Activated CD4-positive, alpha-beta T cell treated with anti-CD3 and anti-CD28 coated beads, Interleukin-2, amount 10 ng/mL, durations not matched to agents 7 days and 5 days (primary cell): ENCODE data around the gene IRS4. TPM values are rescaled to one million over a fixed set of nuclear protein-coding genes. Genes with fewer than 3 reads are reported as not detected.

ENCODE experiments used
- CTCF ChIA-PET: fragments of 350-600 bp; sonication (Branson Sonifier 250); formaldehyde crosslinking; loops from one replicate; lab custom pipeline; 2021; ENCODE audit warnings: antibody characterized with exemption; lab: Charles Lee
- POLR2A ChIA-PET: fragments of 350-600 bp; sonication (Branson Sonifier 250); formaldehyde crosslinking; loops from one replicate; lab custom pipeline; 2021; ENCODE audit warnings: antibody characterized with exemption; lab: Charles Lee
- DNase-seq: peaks from one replicate; pipeline ENCODE4 v3.0.0-alpha.2; 2020
- H3K27ac Mint-ChIP-seq: one replicate; pipeline ENCODE4 v1.8.0; 2021; ENCODE audit warnings: mild to moderate bottlenecking, moderate library complexity, mixed read lengths
- H3K27me3 Mint-ChIP-seq: one replicate; pipeline ENCODE4 v1.8.0; 2021; ENCODE audit warnings: mixed read lengths
- H3K36me3 Mint-ChIP-seq: one replicate; pipeline ENCODE4 v1.8.0; 2021; ENCODE audit warnings: low read depth, mixed read lengths
- H3K4me1 Mint-ChIP-seq: one replicate; pipeline ENCODE4 v1.8.0; 2021; ENCODE audit warnings: mixed read lengths
- H3K4me3 Mint-ChIP-seq: one replicate; pipeline ENCODE4 v1.8.0; 2021; ENCODE audit warnings: mild to moderate bottlenecking, moderate library complexity, mixed read lengths
- H3K9me3 Mint-ChIP-seq: one replicate; pipeline ENCODE4 v1.8.0; 2021; ENCODE audit warnings: mixed read lengths
- total RNA-seq, 2 experiments: library from RNA; stranded (reverse); gene quantifications; one replicate each; pipeline ENCODE4 v1.2.3, GENCODE V29; 2021

Gene IRS4
- total RNA-seq: not detected

DNA sequence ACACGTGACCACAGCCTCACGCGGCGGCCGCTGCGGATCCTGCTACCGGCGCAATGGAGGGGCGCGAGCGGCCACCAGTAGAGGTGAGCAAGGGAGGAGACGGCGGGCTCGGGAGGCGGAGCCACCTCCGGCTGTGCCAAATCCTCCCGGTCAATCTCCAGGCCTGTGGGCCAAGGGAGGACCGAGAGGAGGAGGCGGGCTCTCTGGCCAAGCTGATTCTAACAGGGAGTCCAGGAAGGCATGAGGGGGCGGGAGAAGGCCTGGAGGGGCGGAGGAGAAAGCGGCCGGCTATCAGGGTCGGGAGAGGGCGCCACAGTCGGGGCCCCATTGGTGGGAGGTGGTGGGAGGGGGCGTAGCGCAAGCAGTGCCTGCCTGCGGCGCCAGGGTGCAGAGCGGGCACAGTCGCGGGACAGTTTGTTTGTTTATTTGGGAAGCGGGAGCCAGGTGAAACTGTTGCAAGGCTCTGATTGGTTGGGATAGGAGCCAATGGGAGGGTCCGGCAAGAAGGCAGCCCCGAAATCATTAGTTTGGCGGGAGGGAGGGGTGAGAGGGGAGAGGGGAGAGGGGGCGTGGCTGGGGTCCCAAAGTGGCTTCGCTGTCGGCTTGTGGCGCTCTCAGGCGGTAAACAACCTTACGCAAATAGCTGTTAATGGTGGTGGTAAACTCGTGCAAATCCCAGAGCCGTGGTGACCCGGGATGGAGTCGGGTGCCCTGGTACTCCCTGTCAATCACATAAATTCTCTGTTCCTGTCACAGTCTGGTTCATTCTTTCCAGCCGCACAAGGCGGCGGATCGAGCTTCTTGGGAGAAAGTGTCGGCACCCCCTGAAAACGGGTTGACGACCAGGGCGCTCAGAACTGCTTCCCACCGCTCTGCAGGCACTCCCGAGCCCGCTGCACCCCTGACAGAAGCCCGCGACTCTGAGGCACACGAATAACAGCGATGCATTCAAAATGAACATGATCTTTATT, at the start of gene IRS4:
IRS4 (minus strand) TSS at position 55 of the 971 bp plus-strand sequence.
- POLR2A ChIA-PET: no interaction called here
- CTCF ChIA-PET: interaction anchor here (0.5 kb wide), 1 partner anchor 398 kb away, joined by 3 read pairs; no protein-coding TSS in a partner anchor
- Mint-ChIP-seq H3K36me3 (no peaks in the 10 kb centered on the region), H3K4me3 (no peak within 1 kb of the TSS), H3K27me3 (peaks cover 41% of the 10 kb centered on the region), H3K27ac (no peak within 1 kb of the TSS), H3K4me1 (no peaks in the 10 kb centered on the region), H3K9me3 (no peaks in the 10 kb centered on the region)
- DNase-seq: no peak

DNA sequence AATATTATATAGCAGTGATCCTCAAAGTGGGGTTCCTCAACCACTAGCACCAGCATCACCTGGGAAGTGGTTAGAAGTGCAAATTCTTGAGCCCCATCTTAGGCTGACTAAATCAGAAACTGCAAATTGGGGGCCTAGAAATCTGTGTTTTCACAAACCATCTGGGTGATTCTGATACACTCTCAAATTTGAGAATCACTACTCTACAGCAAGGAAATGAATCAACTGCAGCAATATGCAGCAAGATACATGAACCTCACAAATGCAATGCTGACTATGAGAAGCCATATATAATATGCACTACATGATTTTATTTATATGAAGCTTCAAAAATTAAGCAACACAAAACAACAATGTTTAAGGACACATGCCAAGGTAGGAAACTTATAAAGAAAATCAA, 36.2 kb upstream of the IRS4 start:
- no peak for DNase-seq
- Mint-ChIP-seq H3K27me3 (no peaks in the 10 kb centered on the region), H3K4me3 (no peak overlapping the region), H3K36me3 (no peaks in the 10 kb centered on the region), H3K4me1 (no peaks in the 10 kb centered on the region), H3K9me3 (peaks cover 3% of the 10 kb centered on the region), H3K27ac (no peak overlapping the region)
- CTCF ChIA-PET: no interaction called here
- POLR2A ChIA-PET: no interaction called here

DNA sequence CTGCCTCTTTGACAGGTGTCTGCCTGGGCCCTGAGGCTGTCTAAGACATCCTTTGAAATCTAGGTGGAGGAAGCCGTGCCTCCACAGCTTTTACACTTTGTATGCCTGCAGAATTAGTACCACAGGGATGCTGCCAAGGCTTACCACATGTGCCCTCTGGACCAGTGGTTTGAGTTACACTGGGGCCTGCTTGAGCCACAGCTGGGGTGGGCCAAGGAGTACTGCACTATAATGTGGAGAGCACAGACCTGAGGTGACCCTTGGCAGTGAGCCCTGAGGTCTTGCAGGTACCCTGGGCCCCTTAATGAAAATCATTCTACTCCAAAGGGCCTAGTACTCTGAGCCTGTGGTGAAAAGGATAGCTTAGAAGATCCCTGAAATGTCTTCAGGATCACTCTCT, 27.2 kb upstream of the IRS4 start:
- no peaks in the 10 kb centered on the region for H3K9me3 Mint-ChIP-seq
- ChIA-PET CTCF (no interaction called here), POLR2A (no interaction called here)
- H3K27ac Mint-ChIP-seq: no peak overlapping the region
- no peaks in the 10 kb centered on the region for H3K4me1 Mint-ChIP-seq
- H3K27me3 Mint-ChIP-seq: no peaks in the 10 kb centered on the region
- H3K4me3 Mint-ChIP-seq: no peak overlapping the region
- DNase-seq: no peak
- no peaks in the 10 kb centered on the region for H3K36me3 Mint-ChIP-seq

DNA sequence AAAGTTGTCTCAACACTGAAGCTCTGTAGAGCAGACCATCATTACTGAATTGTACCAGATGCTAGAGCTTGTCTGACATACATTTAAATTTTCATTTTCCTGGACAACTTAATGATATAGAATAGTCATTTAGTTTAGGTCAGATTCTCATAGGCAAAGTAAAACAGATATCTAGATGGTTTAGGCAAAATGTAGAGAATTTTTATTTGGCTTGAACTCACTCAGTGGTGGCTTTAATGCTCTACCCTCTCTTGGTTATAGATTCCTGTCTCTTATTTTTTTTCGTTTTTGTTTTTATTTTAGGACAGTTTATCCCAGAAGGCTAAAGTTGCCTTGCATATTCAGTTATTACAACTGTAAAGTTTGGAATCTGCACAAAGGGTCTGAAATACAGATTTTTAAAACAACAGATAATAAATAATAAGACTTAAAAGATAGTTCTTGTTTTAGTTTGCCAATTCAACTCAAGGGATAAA, 4.0 kb upstream of the IRS4 start:
- ChIA-PET CTCF (interaction anchor here (0.6 kb wide), 1 partner anchor 440 kb away, joined by 3 read pairs; no protein-coding TSS in a partner anchor), POLR2A (no interaction called here)
- DNase-seq: no peak
- peaks cover 14% of the 10 kb centered on the region for H3K27me3 Mint-ChIP-seq
- H3K4me3 Mint-ChIP-seq: no peak overlapping the region
- H3K36me3 Mint-ChIP-seq: no peaks in the 10 kb centered on the region
- no peaks in the 10 kb centered on the region for H3K4me1 Mint-ChIP-seq
- H3K27ac Mint-ChIP-seq: no peak overlapping the region
- H3K9me3 Mint-ChIP-seq: no peaks in the 10 kb centered on the region

DNA sequence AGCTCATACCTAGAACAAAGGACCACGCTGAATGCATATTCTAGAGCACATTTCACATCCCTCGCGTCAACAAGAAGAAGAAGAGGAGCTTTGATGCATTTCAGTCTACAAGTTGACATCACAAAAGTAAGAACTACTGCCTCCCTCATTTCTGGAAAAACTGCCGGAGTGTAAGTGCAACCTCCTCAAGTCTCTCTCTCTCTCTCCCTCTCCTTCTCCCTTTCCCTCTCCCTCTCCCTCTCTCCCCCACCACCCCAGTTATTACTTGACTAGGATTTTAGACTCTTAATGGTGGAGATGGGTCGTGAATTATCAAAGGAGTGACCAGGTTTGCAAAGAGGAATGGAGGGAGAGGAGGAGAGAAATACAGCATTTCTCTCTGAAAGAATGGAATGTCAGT, 1.4 kb upstream of the IRS4 start:
- peaks cover 31% of the 10 kb centered on the region for H3K27me3 Mint-ChIP-seq
- H3K4me1 Mint-ChIP-seq: no peaks in the 10 kb centered on the region
- H3K4me3 Mint-ChIP-seq: no peak overlapping the region
- H3K36me3 Mint-ChIP-seq: no peaks in the 10 kb centered on the region
- no peak overlapping the region for H3K27ac Mint-ChIP-seq
- no peaks in the 10 kb centered on the region for H3K9me3 Mint-ChIP-seq
- no peak for DNase-seq
- ChIA-PET CTCF (interaction anchor here (0.5 kb wide), 1 partner anchor 397 kb away, joined by 3 read pairs; no protein-coding TSS in a partner anchor), POLR2A (no interaction called here)

DNA sequence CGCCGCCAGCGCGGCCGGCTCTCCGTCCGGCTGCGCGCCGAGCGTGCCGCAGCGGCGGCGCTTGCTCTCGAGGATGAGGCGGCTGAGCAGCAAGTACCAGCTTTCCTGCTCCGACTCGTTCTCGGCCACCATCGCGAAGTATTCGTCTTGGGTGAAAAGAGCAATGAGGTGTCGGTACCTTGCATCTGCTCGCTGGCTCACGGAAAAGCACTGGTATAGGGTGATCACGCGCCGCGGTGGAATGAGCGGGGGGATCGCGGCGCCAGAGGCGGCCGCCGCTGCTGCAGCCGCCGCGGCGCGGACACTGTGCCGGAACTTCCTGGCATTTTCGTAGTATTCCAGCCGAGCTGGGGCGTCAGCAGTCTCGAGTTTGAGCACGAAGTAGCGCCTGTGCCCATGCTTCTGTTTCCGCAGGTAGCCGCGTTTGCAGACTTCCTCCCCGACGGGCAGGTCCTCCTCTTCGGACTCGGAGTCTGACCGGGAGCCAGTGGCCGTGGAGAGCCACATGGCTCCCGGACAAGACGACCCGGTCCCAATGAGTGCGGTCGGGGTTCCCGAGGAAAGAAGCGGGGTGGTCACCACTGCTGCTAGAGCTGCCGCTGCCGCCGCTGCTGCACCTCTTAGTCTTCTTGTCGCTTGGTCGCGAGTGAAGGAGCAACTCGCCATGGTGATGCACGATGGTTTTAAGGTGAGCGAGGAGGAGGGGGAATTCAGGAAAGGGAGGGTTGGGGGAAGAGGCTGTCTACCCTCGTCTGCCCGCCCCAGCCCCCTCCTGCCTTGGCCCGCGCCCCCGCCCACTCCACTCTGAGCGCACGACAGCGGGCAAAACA, 469 bp downstream of the IRS4 start:
- peaks cover 48% of the 10 kb centered on the region for H3K27me3 Mint-ChIP-seq
- ChIA-PET CTCF (no interaction called here), POLR2A (no interaction called here)

DNA sequence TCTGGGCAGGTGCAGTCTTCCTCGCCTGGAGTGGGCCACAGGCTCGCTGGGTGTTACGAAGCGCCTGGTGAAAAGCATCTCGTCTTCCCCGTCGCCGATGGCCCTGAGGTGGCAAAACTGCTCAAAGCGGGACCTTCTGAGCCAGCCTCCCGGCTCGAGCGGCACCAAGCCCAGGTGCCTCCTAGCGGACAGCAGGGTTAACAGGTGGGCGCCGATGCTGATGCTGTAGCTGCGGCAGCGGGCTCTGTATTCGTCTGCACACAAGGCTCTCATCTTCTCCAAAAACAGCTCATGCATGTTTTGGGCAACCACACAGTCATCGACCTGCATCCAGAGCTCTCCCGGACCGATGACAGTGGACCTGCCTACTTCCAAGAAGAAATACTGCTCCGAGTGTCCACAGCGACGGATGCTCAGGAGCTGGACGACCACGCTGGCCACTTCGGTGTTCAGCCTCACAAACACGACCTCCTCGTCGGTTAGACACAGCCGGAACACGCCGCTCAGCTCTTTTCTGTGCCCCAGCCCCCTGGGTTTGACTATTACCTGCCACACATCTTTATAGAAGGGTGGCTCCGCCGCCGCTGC, 1.2 kb downstream of the IRS4 start:
- POLR2A ChIA-PET: no interaction called here

More for the DNA sequence above, 469 bp downstream of the IRS4 start:
- no peaks in the 10 kb centered on the region for H3K9me3 Mint-ChIP-seq
- H3K36me3 Mint-ChIP-seq: no peaks in the 10 kb centered on the region
- H3K27ac Mint-ChIP-seq: no peak overlapping the region
- no peak overlapping the region for H3K4me3 Mint-ChIP-seq
- H3K4me1 Mint-ChIP-seq: no peaks in the 10 kb centered on the region
- no peak for DNase-seq

DNA sequence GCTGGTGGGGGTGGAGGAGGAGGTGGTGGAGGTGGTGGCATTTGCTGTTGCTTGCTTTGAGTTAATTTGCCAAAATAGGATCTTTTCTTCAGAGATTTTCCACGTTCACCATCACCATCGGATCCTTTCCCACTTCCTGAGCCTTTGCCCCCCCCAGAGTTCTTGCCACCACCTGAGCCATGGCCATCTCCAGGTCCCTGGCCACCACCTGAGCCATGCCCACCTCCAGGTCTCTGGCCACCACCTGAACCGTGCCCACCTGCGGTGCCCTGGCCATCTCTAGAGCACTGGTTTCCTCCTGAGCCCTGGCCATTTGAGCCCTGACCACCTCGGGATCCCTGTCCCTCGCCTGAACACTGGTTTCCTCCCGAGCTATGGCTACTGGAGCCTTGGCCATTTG, 1.9 kb downstream of the IRS4 start:
- peaks cover 50% of the 10 kb centered on the region for H3K27me3 Mint-ChIP-seq
- POLR2A ChIA-PET: no interaction called here
- H3K4me1 Mint-ChIP-seq: no peaks in the 10 kb centered on the region
- CTCF ChIA-PET: no interaction called here
- no peak for DNase-seq
- no peaks in the 10 kb centered on the region for H3K9me3 Mint-ChIP-seq
- H3K4me3 Mint-ChIP-seq: no peak overlapping the region
- H3K27ac Mint-ChIP-seq: no peak overlapping the region
- no peaks in the 10 kb centered on the region for H3K36me3 Mint-ChIP-seq

More for the DNA sequence above, 1.2 kb downstream of the IRS4 start:
- no peaks in the 10 kb centered on the region for H3K4me1 Mint-ChIP-seq
- no peak for DNase-seq
- peaks cover 50% of the 10 kb centered on the region for H3K27me3 Mint-ChIP-seq
- CTCF ChIA-PET: no interaction called here
- H3K36me3 Mint-ChIP-seq: no peaks in the 10 kb centered on the region
- H3K9me3 Mint-ChIP-seq: no peaks in the 10 kb centered on the region
- H3K4me3 Mint-ChIP-seq: no peak overlapping the region
- H3K27ac Mint-ChIP-seq: no peak overlapping the region

DNA sequence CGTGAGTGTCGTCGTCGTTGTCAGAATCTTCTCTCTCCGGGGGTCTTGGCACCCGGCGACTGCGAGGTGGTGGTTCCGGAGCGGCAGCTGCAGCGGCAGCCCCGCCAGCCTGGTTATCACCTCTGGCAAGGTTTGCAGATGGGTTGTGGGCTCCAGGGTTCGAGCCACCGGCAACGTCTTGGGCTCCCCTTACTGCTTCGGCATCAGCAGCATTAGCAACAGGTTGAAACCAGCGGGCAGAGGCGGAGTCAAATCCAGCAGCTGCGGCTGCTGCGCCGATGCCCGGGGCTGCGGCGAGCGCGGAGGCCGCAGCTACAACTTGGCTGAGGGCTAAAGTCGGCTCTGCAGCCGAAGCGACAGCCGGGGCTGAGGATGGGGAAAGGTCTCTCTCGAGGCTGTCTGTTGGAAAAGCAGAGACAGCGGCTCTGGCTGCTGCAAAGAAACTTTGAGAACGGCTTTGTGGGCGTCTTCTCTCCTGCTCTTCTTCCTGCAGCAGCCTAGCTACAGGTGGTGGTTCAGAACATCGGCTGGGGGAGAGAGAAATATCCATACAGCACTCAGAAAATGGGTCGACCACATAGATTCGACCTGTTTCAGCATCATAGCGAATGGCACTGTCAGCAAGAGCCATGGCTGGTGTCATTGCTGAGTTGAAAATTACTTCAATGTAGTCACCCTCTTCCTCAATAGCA, 3.6 kb downstream of the IRS4 start:
- peaks cover 50% of the 10 kb centered on the region for H3K27me3 Mint-ChIP-seq
- H3K9me3 Mint-ChIP-seq: no peaks in the 10 kb centered on the region
- no peak for DNase-seq
- no peak overlapping the region for H3K4me3 Mint-ChIP-seq
- H3K4me1 Mint-ChIP-seq: no peaks in the 10 kb centered on the region
- ChIA-PET CTCF (no interaction called here), POLR2A (no interaction called here)
- H3K36me3 Mint-ChIP-seq: no peaks in the 10 kb centered on the region
- no peak overlapping the region for H3K27ac Mint-ChIP-seq

DNA sequence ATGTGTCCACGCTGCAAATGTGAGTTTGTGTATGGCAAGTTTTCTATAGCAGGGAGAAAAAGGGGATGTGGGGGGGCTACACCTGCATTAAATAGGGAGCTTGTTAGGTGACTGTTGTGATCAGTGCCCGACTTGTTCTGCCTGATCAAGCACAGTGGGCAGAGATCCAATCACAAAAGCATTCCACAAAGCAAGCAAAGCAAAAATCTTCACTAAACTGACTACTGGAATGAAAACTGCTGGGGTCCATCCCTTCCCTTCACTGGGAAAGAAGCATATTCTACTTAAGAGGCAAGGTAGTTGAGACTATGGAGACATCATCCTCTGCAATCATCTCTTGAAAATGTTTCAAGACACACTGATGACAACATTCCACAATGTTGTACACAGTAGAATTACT, 5.2 kb downstream of the IRS4 start:
- H3K9me3 Mint-ChIP-seq: no peaks in the 10 kb centered on the region
- no peaks in the 10 kb centered on the region for H3K4me1 Mint-ChIP-seq
- POLR2A ChIA-PET: no interaction called here
- H3K27ac Mint-ChIP-seq: no peak overlapping the region
- no peak for DNase-seq
- peaks cover 41% of the 10 kb centered on the region for H3K27me3 Mint-ChIP-seq
- no peaks in the 10 kb centered on the region for H3K36me3 Mint-ChIP-seq
- H3K4me3 Mint-ChIP-seq: no peak overlapping the region
- CTCF ChIA-PET: no interaction called here

DNA sequence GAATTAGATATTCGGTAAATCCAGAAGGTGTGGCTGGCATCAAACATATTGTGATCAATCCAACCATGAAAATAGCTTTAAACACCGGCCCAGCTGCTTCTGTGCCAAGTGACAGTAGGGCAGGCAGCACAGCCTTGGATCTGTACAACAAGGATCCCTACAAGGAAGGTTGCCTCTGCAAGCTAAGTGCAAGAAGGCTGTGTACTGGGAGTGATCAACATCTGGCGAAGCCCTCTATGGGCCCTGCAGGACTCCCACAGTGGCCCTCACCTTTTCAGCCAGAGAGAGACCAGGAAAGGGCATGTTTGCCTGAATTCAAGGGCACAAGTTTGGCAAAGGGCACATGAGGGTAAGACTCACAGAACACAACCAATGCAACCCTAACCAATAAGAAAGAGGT, 9.6 kb downstream of the IRS4 start:
- no peak overlapping the region for H3K4me3 Mint-ChIP-seq
- H3K36me3 Mint-ChIP-seq: no peaks in the 10 kb centered on the region
- H3K27ac Mint-ChIP-seq: no peak overlapping the region
- no peak for DNase-seq
- POLR2A ChIA-PET: no interaction called here
- H3K27me3 Mint-ChIP-seq: peaks cover 11% of the 10 kb centered on the region
- H3K4me1 Mint-ChIP-seq: no peaks in the 10 kb centered on the region
- CTCF ChIA-PET: interaction anchor here (1.1 kb wide), 1 partner anchor 10 kb away, joined by 3 read pairs; no protein-coding TSS in a partner anchor
- no peaks in the 10 kb centered on the region for H3K9me3 Mint-ChIP-seq

DNA sequence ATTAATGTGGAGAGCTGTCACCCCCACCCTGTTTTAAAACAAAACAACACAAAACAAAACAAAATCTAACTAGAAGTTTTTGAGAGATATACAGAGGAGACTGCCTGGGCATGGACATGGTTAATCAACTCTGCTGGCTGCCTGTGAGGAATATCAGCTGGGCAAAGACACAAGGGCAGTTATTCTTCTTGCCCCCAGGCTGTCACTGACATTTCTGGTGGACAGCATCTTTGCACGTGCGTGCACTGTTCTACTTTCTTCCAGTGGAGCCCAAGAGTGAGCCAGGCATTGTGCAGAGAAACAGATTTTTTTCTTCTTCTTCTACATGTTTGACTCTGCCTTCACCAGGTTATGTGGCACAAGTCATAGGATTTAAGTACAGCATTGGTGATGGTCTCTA, 13.8 kb downstream of the IRS4 start:
- Mint-ChIP-seq H3K27ac (no peak overlapping the region), H3K4me3 (no peak overlapping the region), H3K36me3 (no peaks in the 10 kb centered on the region), H3K9me3 (no peaks in the 10 kb centered on the region), H3K4me1 (no peaks in the 10 kb centered on the region), H3K27me3 (no peaks in the 10 kb centered on the region)
- CTCF ChIA-PET: no interaction called here
- POLR2A ChIA-PET: no interaction called here
- no peak for DNase-seq
